ENCODE data around the gene DDX1. TPM values are rescaled to one million over a fixed set of nuclear protein-coding genes. Genes with fewer than 3 reads are reported as not detected.

DDX1 gene
- total RNA-seq, 4 donors from 2014 or later = 41.6 to 78.6 (median 66.5) TPM

GRCh38 chr2:15599994-15600393 is 8.3 kb downstream of the DDX1 start:
- TF ChIP-seq CTCF (IDR thresholded peaks at IDR 0.05) (no peak), POLR2A (IDR thresholded peaks at IDR 0.05) (no peak)
- H3K9me3 ChIP-seq = no peaks in the 10 kb centered on the region
- H3K27ac ChIP-seq = no peak overlapping the region
- no peak for DNase-seq
- H3K27me3 ChIP-seq = no peaks in the 10 kb centered on the region
- no peak overlapping the region for H3K4me3 ChIP-seq
- H3K4me1 ChIP-seq = no peaks in the 10 kb centered on the region
- 80 to 100% methylated on average over 1 of the region's 1 CpG for WGBS, 2 donors
- peaks cover 22 to 99% (median 66%) of the 10 kb centered on the region in 3 donors for H3K36me3 ChIP-seq
- intact Hi-C loops (cut with DNase I) = no loop called here

DNA sequence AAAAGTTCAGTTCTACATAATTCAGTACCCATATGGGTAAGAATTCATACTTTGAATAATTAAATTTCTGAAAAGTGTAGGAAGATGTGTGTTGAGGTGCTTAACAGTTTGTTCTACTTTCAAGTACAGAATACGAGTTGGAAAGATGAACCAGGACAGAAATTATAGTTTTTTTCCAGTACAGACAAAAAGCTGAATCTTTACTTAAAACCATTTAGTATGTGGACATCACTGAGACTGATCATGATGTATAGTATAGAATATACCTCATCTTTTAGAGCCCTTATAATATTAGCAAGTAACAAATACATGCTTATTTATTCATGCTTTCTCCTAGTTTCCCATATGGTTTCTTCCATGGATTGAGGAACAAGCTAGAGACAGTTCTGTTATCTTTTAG is 10.0 kb downstream of the DDX1 start:
- Histone ChIP-seq H3K4me3 (no peak overlapping the region), H3K4me1 (no peaks in the 10 kb centered on the region), H3K36me3 (peaks cover 18 to 100% (median 70%) of the 10 kb centered on the region in 3 donors), H3K9me3 (no peaks in the 10 kb centered on the region), H3K27me3 (no peaks in the 10 kb centered on the region), H3K27ac (no peak overlapping the region)
- 89% methylated on average over 1 of the region's 1 CpG for WGBS, 2 donors
- intact Hi-C loops (cut with DNase I) = no loop called here
- DNase-seq = no peak
- TF ChIP-seq POLR2A (IDR thresholded peaks at IDR 0.05) = no peak
- TF ChIP-seq CTCF (IDR thresholded peaks at IDR 0.05) = no peak

DNA sequence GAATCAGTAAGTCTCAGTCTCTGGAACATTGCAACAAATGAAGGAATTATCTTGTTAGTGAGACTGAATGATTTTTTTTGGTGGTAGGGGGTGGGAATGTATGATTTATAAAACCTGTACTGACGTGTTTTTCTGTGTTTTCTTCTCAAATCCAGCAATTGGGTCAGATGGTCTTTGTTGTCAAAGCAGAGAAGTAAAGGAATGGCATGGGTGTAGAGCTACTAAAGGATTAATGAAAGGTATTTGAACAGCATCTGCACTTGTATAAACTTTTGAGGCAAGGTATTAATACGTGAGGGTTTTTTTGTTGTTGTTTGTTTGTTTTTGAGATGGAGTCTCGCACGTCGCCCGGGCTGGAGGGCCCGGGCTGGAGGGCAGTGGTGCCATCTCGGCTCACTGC is 10.7 kb downstream of the DDX1 start:
- WGBS, 2 donors = 86 to 90% methylated on average over 8 of the region's 8 CpGs
- no peak for DNase-seq
- Histone ChIP-seq H3K4me1 (no peaks in the 10 kb centered on the region), H3K27me3 (no peaks in the 10 kb centered on the region), H3K4me3 (no peak overlapping the region), H3K9me3 (no peaks in the 10 kb centered on the region), H3K36me3 (peaks cover 18 to 100% (median 71%) of the 10 kb centered on the region in 3 donors), H3K27ac (no peak overlapping the region)
- intact Hi-C loops (cut with DNase I) = no loop called here
- TF ChIP-seq CTCF (IDR thresholded peaks at IDR 0.05) (no peak), POLR2A (IDR thresholded peaks at IDR 0.05) (no peak)

- Histone ChIP-seq H3K4me1 (no peaks in the 10 kb centered on the region), H3K27me3 (no peaks in the 10 kb centered on the region), H3K4me3 (no peak overlapping the region), H3K36me3 (peaks cover 18 to 100% (median 67%) of the 10 kb centered on the region in 3 donors), H3K9me3 (no peaks in the 10 kb centered on the region), H3K27ac (no peak overlapping the region)
- DNase-seq = no peak
- 82 to 91% methylated on average over 3 of the region's 3 CpGs for WGBS, 2 donors
- intact Hi-C loops (cut with DNase I) = no loop called here
- TF ChIP-seq CTCF (IDR thresholded peaks at IDR 0.05) (no peak), POLR2A (IDR thresholded peaks at IDR 0.05) (no peak)
These were observed 11.5 kb downstream of the DDX1 start for GRCh38 chr2:15603044-15603765.

GRCh38 chr2:15603948-15604347 is 12.3 kb downstream of the DDX1 start:
- peaks cover 18 to 100% (median 60%) of the 10 kb centered on the region in 3 donors for H3K36me3 ChIP-seq
- no peaks in the 10 kb centered on the region for H3K9me3 ChIP-seq
- no peaks in the 10 kb centered on the region for H3K4me1 ChIP-seq
- no peak for DNase-seq
- no peak for TF ChIP-seq CTCF (IDR thresholded peaks at IDR 0.05)
- TF ChIP-seq POLR2A (IDR thresholded peaks at IDR 0.05) = no peak
- 94 to 100% methylated on average over 2 of the region's 2 CpGs for WGBS, 2 donors
- intact Hi-C loops (cut with DNase I) = no loop called here
- no peak overlapping the region for H3K4me3 ChIP-seq
- no peaks in the 10 kb centered on the region for H3K27me3 ChIP-seq
- H3K27ac ChIP-seq = no peak overlapping the region
